ENCODE measurements around the gene VDR.

- TF ChIP-seq POLR2A (IDR thresholded peaks at IDR 0.05) = no peak
- TF ChIP-seq, protein P1, sequence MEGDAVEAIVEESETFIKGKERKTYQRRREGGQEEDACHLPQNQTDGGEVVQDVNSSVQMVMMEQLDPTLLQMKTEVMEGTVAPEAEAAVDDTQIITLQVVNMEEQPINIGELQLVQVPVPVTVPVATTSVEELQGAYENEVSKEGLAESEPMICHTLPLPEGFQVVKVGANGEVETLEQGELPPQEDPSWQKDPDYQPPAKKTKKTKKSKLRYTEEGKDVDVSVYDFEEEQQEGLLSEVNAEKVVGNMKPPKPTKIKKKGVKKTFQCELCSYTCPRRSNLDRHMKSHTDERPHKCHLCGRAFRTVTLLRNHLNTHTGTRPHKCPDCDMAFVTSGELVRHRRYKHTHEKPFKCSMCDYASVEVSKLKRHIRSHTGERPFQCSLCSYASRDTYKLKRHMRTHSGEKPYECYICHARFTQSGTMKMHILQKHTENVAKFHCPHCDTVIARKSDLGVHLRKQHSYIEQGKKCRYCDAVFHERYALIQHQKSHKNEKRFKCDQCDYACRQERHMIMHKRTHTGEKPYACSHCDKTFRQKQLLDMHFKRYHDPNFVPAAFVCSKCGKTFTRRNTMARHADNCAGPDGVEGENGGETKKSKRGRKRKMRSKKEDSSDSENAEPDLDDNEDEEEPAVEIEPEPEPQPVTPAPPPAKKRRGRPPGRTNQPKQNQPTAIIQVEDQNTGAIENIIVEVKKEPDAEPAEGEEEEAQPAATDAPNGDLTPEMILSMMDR (IDR thresholded peaks at IDR 0.05) = no peak
Measured at GRCh38 chr12:47910486-47910885, 5.7 kb upstream of the VDR start.
